H1 (cell line): Measurements from ENCODE around the gene CDH16. TPM values are rescaled to one million over a fixed set of nuclear protein-coding genes. Genes with fewer than 3 reads are reported as not detected.

ENCODE experiments used
- SRF ChIP-seq: IDR thresholded peaks from 2 replicates; pipeline ENCODE4 v1.6.1; 2011; ENCODE audit warnings: mild to moderate bottlenecking, low read depth, low read length, moderate library complexity
- polyA plus RNA-seq, 7 experiments: library from polyadenylated mRNA; depleted of rRNA in 3 of 7; stranded (reverse) in 5 of 7; unstranded in 2 of 7; fragments of >200 nt in 5 of 7; fragments of 200-250 nt in 2 of 7; gene quantifications; 1 replicate in 5 of 7; 2 replicates in 1 of 7; 4 replicates in 1 of 7; pipeline versions ENCODE4 v1.2.1 to v1.2.3, GENCODE V29; 2011 to 2013; ENCODE audit warnings: missing spikeins in 2 of 7, mixed read lengths in 2 of 7
- total RNA-seq: library from RNA; stranded (reverse); fragmentation: NEBNext Ultra II Directional; extraction: Animal tissue kit (Norgen Biotek cat#: 25700); gene quantifications from 2 replicates; pipeline ENCODE4 v1.2.1, GENCODE V29; 2021

Gene CDH16
- total and polyA plus RNA-seq, 2 of the 8 experiments (the other 6 are each of a cell fraction or from before 2014, with no cell fraction given), result not detected

DNA sequence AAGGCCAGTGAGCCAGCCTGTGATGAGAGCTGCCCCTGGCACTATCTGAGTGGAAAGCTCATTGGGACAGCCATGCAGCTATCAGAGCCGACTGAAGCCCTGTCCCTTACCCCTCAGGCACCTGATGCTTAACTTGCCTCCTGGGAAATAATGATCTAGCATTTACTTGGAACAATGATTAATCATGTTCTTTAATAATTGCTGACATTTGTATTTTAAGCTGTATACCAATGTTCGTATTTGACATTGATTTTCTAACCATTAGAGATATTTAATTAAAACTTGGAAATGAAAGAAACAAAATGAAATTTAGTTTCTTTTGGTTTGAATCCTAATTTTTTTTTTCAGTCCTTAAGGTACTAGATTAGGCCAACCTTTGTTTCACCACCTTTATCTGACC is 27.9 kb downstream of the CDH16 start (continued):
- no peak for TF ChIP-seq SRF
